ENCODE data around the gene PDGFC.

- TF ChIP-seq CTCF (IDR thresholded peaks at IDR 0.05) (no peak), POLR2A (IDR thresholded peaks at IDR 0.05) (no peak), EP300 (IDR thresholded peaks at IDR 0.05) (no peak)
These were observed 49.3 kb upstream of the PDGFC start for GRCh38 chr4:157020882-157021281.
